Measurements from ENCODE around the gene FXYD1.
A peak's percentile ranks its signal among the peaks of the same experiment; 100 is the strongest.

The FXYD1 gene

GRCh38 chr19:35134601-35135242, 3.9 kb upstream of the FXYD1 start, which contains the start of gene LGI4:
Gene LGI4 (minus strand): TSS chr19:35135059. CDS start chr19:35134680, 379 bp downstream.
- TF ChIP-seq CEBPB (IDR thresholded peaks at IDR 0.05): no peak
- no peak for TF ChIP-seq EP300 (IDR thresholded peaks at IDR 0.05; ENCODE audit: borderline replicate concordance)
- TF ChIP-seq, protein P1, sequence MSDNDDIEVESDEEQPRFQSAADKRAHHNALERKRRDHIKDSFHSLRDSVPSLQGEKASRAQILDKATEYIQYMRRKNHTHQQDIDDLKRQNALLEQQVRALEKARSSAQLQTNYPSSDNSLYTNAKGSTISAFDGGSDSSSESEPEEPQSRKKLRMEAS (IDR thresholded peaks at IDR 0.05): no peak
- TF ChIP-seq YY1 (IDR thresholded peaks at IDR 0.05; ENCODE audit: low read depth): no peak
- no peak for TF ChIP-seq FOXM1 (IDR thresholded peaks at IDR 0.05; ENCODE audit: borderline replicate concordance, low read depth)
- no peak for TF ChIP-seq RAD21 (IDR thresholded peaks at IDR 0.05; ENCODE audit: low read depth)
- TF ChIP-seq, protein P2, sequence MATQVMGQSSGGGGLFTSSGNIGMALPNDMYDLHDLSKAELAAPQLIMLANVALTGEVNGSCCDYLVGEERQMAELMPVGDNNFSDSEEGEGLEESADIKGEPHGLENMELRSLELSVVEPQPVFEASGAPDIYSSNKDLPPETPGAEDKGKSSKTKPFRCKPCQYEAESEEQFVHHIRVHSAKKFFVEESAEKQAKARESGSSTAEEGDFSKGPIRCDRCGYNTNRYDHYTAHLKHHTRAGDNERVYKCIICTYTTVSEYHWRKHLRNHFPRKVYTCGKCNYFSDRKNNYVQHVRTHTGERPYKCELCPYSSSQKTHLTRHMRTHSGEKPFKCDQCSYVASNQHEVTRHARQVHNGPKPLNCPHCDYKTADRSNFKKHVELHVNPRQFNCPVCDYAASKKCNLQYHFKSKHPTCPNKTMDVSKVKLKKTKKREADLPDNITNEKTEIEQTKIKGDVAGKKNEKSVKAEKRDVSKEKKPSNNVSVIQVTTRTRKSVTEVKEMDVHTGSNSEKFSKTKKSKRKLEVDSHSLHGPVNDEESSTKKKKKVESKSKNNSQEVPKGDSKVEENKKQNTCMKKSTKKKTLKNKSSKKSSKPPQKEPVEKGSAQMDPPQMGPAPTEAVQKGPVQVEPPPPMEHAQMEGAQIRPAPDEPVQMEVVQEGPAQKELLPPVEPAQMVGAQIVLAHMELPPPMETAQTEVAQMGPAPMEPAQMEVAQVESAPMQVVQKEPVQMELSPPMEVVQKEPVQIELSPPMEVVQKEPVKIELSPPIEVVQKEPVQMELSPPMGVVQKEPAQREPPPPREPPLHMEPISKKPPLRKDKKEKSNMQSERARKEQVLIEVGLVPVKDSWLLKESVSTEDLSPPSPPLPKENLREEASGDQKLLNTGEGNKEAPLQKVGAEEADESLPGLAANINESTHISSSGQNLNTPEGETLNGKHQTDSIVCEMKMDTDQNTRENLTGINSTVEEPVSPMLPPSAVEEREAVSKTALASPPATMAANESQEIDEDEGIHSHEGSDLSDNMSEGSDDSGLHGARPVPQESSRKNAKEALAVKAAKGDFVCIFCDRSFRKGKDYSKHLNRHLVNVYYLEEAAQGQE (IDR thresholded peaks at IDR 0.05; ENCODE audit: low read depth): no peak
- no peak for TF ChIP-seq TCF12 (IDR thresholded peaks at IDR 0.05; ENCODE audit: low read depth)
- TF ChIP-seq CREB1 (IDR thresholded peaks at IDR 0.05; ENCODE audit: low read depth): no peak
- no peak for TF ChIP-seq TEAD4 (IDR thresholded peaks at IDR 0.05)
- no peak for TF ChIP-seq ZBTB7A (IDR thresholded peaks at IDR 0.05; ENCODE audit: low read depth)
- TF ChIP-seq EGR1 (IDR thresholded peaks at IDR 0.05): no peak
- TF ChIP-seq TAF1 (IDR thresholded peaks at IDR 0.05; ENCODE audit: low read depth): no peak
- no peak for TF ChIP-seq NFIC (IDR thresholded peaks at IDR 0.05)
- TF ChIP-seq, protein P3, sequence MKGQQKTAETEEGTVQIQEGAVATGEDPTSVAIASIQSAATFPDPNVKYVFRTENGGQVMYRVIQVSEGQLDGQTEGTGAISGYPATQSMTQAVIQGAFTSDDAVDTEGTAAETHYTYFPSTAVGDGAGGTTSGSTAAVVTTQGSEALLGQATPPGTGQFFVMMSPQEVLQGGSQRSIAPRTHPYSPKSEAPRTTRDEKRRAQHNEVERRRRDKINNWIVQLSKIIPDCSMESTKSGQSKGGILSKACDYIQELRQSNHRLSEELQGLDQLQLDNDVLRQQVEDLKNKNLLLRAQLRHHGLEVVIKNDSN (IDR thresholded peaks at IDR 0.05): no peak

- TF ChIP-seq, protein P1 (IDR thresholded peaks at IDR 0.05): no peak
- TF ChIP-seq CREB1 (IDR thresholded peaks at IDR 0.05; ENCODE audit: low read depth) (no peak), RAD21 (IDR thresholded peaks at IDR 0.05; ENCODE audit: low read depth) (peak; percentile 81), ZBTB7A (IDR thresholded peaks at IDR 0.05; ENCODE audit: low read depth) (0 out of 2 replicates have a peak, but pooled peaks have one; percentile 36)
Measured at GRCh38 chr19:35135389-35135909, 3.2 kb upstream of the FXYD1 start.

DNA sequence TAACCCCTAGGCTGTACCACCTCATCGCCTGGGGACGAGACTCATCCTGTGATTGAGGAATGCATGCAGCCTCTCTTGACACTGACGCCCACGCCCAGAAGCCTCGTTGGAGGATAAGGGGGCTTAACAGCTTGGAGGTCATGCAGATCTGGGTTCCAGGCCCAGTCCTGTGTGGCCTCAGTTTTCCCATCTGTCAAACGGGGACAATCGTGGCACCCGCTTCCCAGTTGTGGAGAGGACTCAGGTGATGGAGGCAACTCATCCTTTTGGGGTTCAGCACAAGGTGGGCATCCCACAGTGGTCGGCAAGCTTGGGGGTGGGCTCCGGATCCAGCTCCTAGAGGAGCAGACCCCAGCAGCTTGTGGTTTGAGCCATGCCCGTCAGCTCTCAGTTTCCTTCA, 2.4 kb upstream of the FXYD1 start:
- TF ChIP-seq, protein P1 (IDR thresholded peaks at IDR 0.05): no peak
- TF ChIP-seq EGR1 (IDR thresholded peaks at IDR 0.05) (no peak), CEBPB (IDR thresholded peaks at IDR 0.05) (no peak), RAD21 (IDR thresholded peaks at IDR 0.05; ENCODE audit: low read depth) (no peak), TAF1 (IDR thresholded peaks at IDR 0.05; ENCODE audit: low read depth) (no peak), ZBTB7A (IDR thresholded peaks at IDR 0.05; ENCODE audit: low read depth) (no peak), TEAD4 (IDR thresholded peaks at IDR 0.05) (no peak), EP300 (IDR thresholded peaks at IDR 0.05; ENCODE audit: borderline replicate concordance) (no peak), FOXM1 (IDR thresholded peaks at IDR 0.05; ENCODE audit: borderline replicate concordance, low read depth) (no peak), NFIC (IDR thresholded peaks at IDR 0.05) (no peak), YY1 (IDR thresholded peaks at IDR 0.05; ENCODE audit: low read depth) (no peak), CREB1 (IDR thresholded peaks at IDR 0.05; ENCODE audit: low read depth) (no peak), TCF12 (IDR thresholded peaks at IDR 0.05; ENCODE audit: low read depth) (no peak)
- TF ChIP-seq, protein P2 (IDR thresholded peaks at IDR 0.05; ENCODE audit: low read depth): no peak
- TF ChIP-seq, protein P3 (IDR thresholded peaks at IDR 0.05): no peak

GRCh38 chr19:35136977-35137702, 1.5 kb upstream of the FXYD1 start:
- no peak for TF ChIP-seq CREB1 (IDR thresholded peaks at IDR 0.05; ENCODE audit: low read depth)
- TF ChIP-seq, protein P3 (IDR thresholded peaks at IDR 0.05): no peak
- no peak for TF ChIP-seq TEAD4 (IDR thresholded peaks at IDR 0.05)
- no peak for TF ChIP-seq EP300 (IDR thresholded peaks at IDR 0.05; ENCODE audit: borderline replicate concordance)
- TF ChIP-seq TAF1 (IDR thresholded peaks at IDR 0.05; ENCODE audit: low read depth): no peak
- no peak for TF ChIP-seq CEBPB (IDR thresholded peaks at IDR 0.05)
- TF ChIP-seq TCF12 (IDR thresholded peaks at IDR 0.05; ENCODE audit: low read depth): no peak
- TF ChIP-seq ZBTB7A (IDR thresholded peaks at IDR 0.05; ENCODE audit: low read depth): no peak
- TF ChIP-seq, protein P1 (IDR thresholded peaks at IDR 0.05): no peak
- TF ChIP-seq EGR1 (IDR thresholded peaks at IDR 0.05): no peak
- TF ChIP-seq RAD21 (IDR thresholded peaks at IDR 0.05; ENCODE audit: low read depth): no peak
- TF ChIP-seq YY1 (IDR thresholded peaks at IDR 0.05; ENCODE audit: low read depth): no peak
- no peak for TF ChIP-seq NFIC (IDR thresholded peaks at IDR 0.05)
- TF ChIP-seq FOXM1 (IDR thresholded peaks at IDR 0.05; ENCODE audit: borderline replicate concordance, low read depth): no peak
- TF ChIP-seq, protein P2 (IDR thresholded peaks at IDR 0.05; ENCODE audit: low read depth): no peak
